Measurements from ENCODE around the gene HOXB13.

HOXB13 gene

GRCh38 chr17:48715496-48716399, 12.8 kb downstream of the HOXB13 start:
- ChIA-PET CTCF (interaction anchor here (1.2 kb wide), 1 partner anchor 163 kb away, joined by 4 read pairs; no protein-coding TSS in a partner anchor), POLR2A (ENCODE audit: low non-redundant PET) (no interaction called here)
- DNase-seq (ENCODE audit: low spot score), result no peak
- no peak overlapping the region for H3K27ac ChIP-seq
- no peak for TF ChIP-seq CTCF (conservative IDR thresholded peaks at IDR 0.05; ENCODE audit: low read depth)

DNA sequence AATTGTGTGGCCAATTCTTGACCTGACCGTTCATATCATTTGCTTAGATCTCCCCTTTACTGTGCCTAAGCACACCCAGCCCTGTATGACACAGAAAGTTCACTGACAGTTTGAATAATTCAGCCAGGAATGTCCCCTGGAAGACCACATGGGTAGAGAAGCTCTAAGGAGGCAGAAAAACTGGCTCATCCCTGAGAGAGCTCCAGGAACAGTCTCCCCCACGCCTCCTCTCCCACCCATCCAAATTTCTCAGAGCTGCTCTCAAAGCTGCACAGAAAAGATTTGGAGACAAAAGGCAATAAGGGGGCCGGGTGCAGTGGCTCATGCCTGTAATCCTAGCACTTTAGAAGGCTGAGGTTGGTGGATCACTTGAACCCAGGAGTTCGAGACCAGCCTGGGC, 17.4 kb downstream of the HOXB13 start:
- POLR2A ChIA-PET (ENCODE audit: low non-redundant PET), result no interaction called here
- no peak for DNase-seq (ENCODE audit: low spot score)
- CTCF ChIA-PET, result no interaction called here
- H3K27ac ChIP-seq, result no peak overlapping the region
- no peak for TF ChIP-seq CTCF (conservative IDR thresholded peaks at IDR 0.05; ENCODE audit: low read depth)

DNA sequence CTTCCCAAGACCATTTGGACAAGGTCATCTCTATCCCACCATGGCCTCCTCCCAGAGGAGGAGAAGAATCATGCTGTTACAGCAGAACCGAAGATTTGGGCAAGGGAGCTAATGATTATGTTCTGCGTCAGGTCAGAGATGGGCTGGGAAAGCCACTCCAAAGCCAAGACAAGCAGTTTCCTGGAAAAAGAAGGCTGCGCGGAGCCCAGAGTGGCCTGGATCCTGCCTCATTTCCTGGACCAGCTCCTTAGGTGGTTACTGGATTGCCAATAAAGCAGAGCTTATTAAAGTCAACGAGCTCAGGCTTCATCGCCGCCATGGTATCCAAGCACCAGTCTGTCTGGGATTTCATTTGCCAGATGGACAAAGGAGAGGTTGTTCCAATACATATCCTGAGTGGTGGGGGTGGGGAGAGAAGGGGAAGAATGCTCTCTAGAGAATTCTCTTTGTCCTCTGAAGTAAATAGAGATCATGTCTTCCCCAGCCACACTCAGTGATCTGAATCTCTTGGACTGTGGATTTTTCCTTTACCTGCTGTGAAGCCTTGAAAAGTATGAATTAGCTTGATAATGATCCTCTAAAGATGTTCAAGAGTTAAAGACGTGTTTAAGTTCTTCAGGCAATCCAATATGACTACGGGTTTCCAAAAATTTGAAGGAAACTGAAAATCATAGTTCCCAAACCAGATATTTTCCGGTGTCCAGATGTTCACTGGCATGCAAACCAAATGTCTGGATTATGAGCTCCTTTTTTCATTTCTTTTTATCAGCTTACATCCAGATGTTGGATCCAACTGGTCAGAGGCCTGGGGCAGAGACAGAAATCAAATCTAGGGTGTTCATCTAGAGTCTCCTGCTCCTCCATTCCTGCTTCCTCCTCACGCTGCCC, 23.9 kb downstream of the HOXB13 start:
- no peak for DNase-seq (ENCODE audit: low spot score)
- H3K27ac ChIP-seq, result no peak overlapping the region
- no peak for TF ChIP-seq CTCF (conservative IDR thresholded peaks at IDR 0.05; ENCODE audit: low read depth)
- ChIA-PET POLR2A (ENCODE audit: low non-redundant PET) (interaction anchor here (0.6 to 0.7 kb wide), 2 partner anchors 101 to 615 kb away, joined by 4 to 8 read pairs; no protein-coding TSS in a partner anchor), CTCF (interaction anchor here (0.5 to 1.0 kb wide), 6 partner anchors 19 to 587 kb away, joined by 3 to 6 read pairs (median 3); no protein-coding TSS in a partner anchor)

- ChIA-PET CTCF (interaction anchor here (0.6 kb wide), 2 partner anchors 316 to 407 kb away, joined by 3 to 4 read pairs; no protein-coding TSS in a partner anchor), POLR2A (ENCODE audit: low non-redundant PET) (no interaction called here)
- no peak for DNase-seq (ENCODE audit: low spot score)
- H3K27ac ChIP-seq, result no peak overlapping the region
- TF ChIP-seq CTCF (conservative IDR thresholded peaks at IDR 0.05; ENCODE audit: low read depth), result no peak
These were observed 26.6 kb downstream of the HOXB13 start for GRCh38 chr17:48701864-48702532.

GRCh38 chr17:48693178-48693577, 35.4 kb downstream of the HOXB13 start:
- ChIA-PET CTCF (interaction anchor here (0.9 kb wide), 1 partner anchor 190 kb away, joined by 4 read pairs; no protein-coding TSS in a partner anchor), POLR2A (ENCODE audit: low non-redundant PET) (no interaction called here)
- no peak for TF ChIP-seq CTCF (conservative IDR thresholded peaks at IDR 0.05; ENCODE audit: low read depth)

DNA sequence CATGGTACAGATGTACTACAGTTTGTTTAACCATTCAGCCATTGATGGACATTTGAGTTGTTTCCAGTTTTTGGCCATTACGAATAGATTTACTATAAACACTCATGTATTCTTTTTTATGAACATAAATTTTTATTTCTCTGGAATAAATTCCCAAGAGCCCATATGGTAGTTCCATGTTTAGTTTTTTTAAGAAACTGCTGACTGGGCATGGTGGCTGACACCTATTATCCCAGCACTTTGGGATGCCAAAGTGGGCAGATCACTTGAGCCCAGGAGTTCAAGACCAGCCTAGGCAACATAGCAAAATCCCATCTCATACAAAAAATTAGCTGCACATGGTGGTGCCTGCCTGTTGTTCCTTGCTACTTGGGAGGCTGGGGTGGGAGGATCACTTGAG, 36.5 kb downstream of the HOXB13 start:
- ChIA-PET CTCF (interaction anchor here (0.9 kb wide), 1 partner anchor 191 kb away, joined by 4 read pairs; no protein-coding TSS in a partner anchor), POLR2A (ENCODE audit: low non-redundant PET) (no interaction called here)
- no peak for TF ChIP-seq CTCF (conservative IDR thresholded peaks at IDR 0.05; ENCODE audit: low read depth)
- H3K27ac ChIP-seq, result no peak overlapping the region
- DNase-seq (ENCODE audit: low spot score), result no peak

More at GRCh38 chr17:48693178-48693577, 35.4 kb downstream of the HOXB13 start:
- H3K27ac ChIP-seq, result no peak overlapping the region
- DNase-seq (ENCODE audit: low spot score), result no peak

Measured in RWPE1 (cell line).